B cell (primary cell): Measurements from ENCODE around the gene ATP9A. TPM values are rescaled to one million over a fixed set of nuclear protein-coding genes. Genes with fewer than 3 reads are reported as not detected.

Experiments
- ATAC-seq: fragments of 200-7000 bp; cut with Tn5 transposase; one replicate; pipeline ENCODE4 v1.10.0; 2021; ENCODE audit warnings: low read depth, mild to moderate bottlenecking, moderate number of reproducible peaks, moderate library complexity
- CTCF ChIA-PET: fragments of 350-600 bp; sonication (Branson Sonifier 250); formaldehyde crosslinking; loops from one replicate; lab custom pipeline; 2021; ENCODE audit warnings: antibody characterized with exemption, inconsistent platforms; lab: Charles Lee
- POLR2A ChIA-PET: fragments of 350-600 bp; sonication (Branson Sonifier 250); formaldehyde crosslinking; loops from one replicate; lab custom pipeline; 2021; ENCODE audit warnings: antibody characterized with exemption; lab: Charles Lee
- DNase-seq: peaks from one replicate; pipeline ENCODE4 v3.0.0; 2013
- H2AFZ ChIP-seq: 2 replicates; pipeline ENCODE4 v1.6.1; 2012; ENCODE audit warnings: mild to moderate bottlenecking, low read depth, low read length; ENCODE audit not compliant: insufficient read depth, poor library complexity, severe bottlenecking
- H3K27ac ChIP-seq, 2 donors: 1 replicate in 1 of 2; 2 replicates in 1 of 2; pipeline ENCODE4 v1.5.1; 2012 to 2013; ENCODE audit warnings: low read length in 2 of 2, mild to moderate bottlenecking in 2 of 2, moderate library complexity in 1 of 2
- H3K27me3 ChIP-seq, 4 experiments: fragments of 200-600 bp in 1 of 4; sonication (generic) in 1 of 4; replicated peaks in 1 of 4; 1 replicate in 2 of 4; 2 replicates in 2 of 4; pipeline versions ENCODE4 v1.6.1 to v1.7.0; 2013 to 2016; ENCODE audit warnings: low read length in 3 of 4, mild to moderate bottlenecking in 2 of 4, mixed read lengths in 1 of 4, moderate library complexity in 1 of 4; ENCODE audit not compliant: insufficient read depth in 4 of 4, control insufficient read depth in 3 of 4; ENCODE audit errors: control extremely low read depth in 1 of 4
- H3K36me3 ChIP-seq, 2 experiments: replicated peaks in 1 of 2; 1 replicate in 1 of 2; 2 replicates in 1 of 2; pipeline versions ENCODE4 v1.6.1 to v1.7.1; 2013; ENCODE audit warnings: low read length in 1 of 2; ENCODE audit not compliant: insufficient read depth in 2 of 2, control insufficient read depth in 1 of 2; ENCODE audit errors: control extremely low read depth in 1 of 2, extremely low read depth in 1 of 2
- H3K4me1 ChIP-seq, 2 donors: fragments of 200-600 bp in 1 of 2; sonication (generic) in 1 of 2; 1 replicate in 1 of 2; 2 replicates in 1 of 2; pipeline versions ENCODE4 v1.5.1 to v1.6.1; 2013 to 2017; ENCODE audit warnings: low read length in 2 of 2; ENCODE audit not compliant: control insufficient read depth in 2 of 2, insufficient read depth in 2 of 2
- H3K4me2 ChIP-seq: replicated peaks from 2 replicates; pipeline ENCODE3; 2012; ENCODE audit warnings: mild to moderate bottlenecking, low read depth, low read length; ENCODE audit not compliant: poor library complexity, severe bottlenecking
- H3K4me3 ChIP-seq, 5 experiments: fragments of 200-600 bp in 1 of 5; sonication (generic) in 1 of 5; 1 replicate in 3 of 5; 2 replicates in 2 of 5; pipeline versions ENCODE4 v1.5.1 to v1.7.0; 2011 to 2016; ENCODE audit warnings: low read length in 4 of 5, mild to moderate bottlenecking in 4 of 5, low read depth in 2 of 5, control low read depth in 1 of 5, moderate library complexity in 1 of 5; ENCODE audit not compliant: insufficient read depth in 1 of 5; ENCODE audit errors: control extremely low read depth in 1 of 5, extremely low read depth in 1 of 5
- H3K79me2 ChIP-seq: fragments of 200-600 bp; sonication (generic); one replicate; pipeline ENCODE4 v1.6.0; 2016; ENCODE audit warnings: low read length; ENCODE audit not compliant: control insufficient read depth, insufficient read depth
- H3K9ac ChIP-seq: fragments of 200-600 bp; sonication (generic); 2 replicates; pipeline ENCODE4 v1.6.1; 2017; ENCODE audit warnings: mild to moderate bottlenecking, low read length, moderate library complexity
- H3K9me3 ChIP-seq, 3 donors: one replicate each; pipeline versions ENCODE4 v1.6.1 to v1.7.1; 2013; ENCODE audit warnings: low read length in 2 of 3; ENCODE audit not compliant: control insufficient read depth in 2 of 3, insufficient read depth in 1 of 3; ENCODE audit errors: control extremely low read depth in 1 of 3
- H4K20me1 ChIP-seq: 2 replicates; pipeline ENCODE4 v1.6.0; 2012; ENCODE audit warnings: mild to moderate bottlenecking, low read length; ENCODE audit not compliant: insufficient read depth, control insufficient read depth, poor library complexity, severe bottlenecking
- H3K27ac Mint-ChIP-seq: one replicate; pipeline ENCODE4 v1.8.0; 2021; ENCODE audit warnings: mixed read lengths
- H3K27me3 Mint-ChIP-seq: one replicate; pipeline ENCODE4 v1.8.0; 2021; ENCODE audit warnings: mixed read lengths
- H3K4me1 Mint-ChIP-seq: one replicate; pipeline ENCODE4 v1.8.0; 2021; ENCODE audit warnings: mixed read lengths
- H3K4me3 Mint-ChIP-seq: one replicate; pipeline ENCODE4 v1.8.0; 2021; ENCODE audit warnings: mixed read lengths
- H3K9me3 Mint-ChIP-seq: one replicate; pipeline ENCODE4 v1.8.0; 2022; ENCODE audit warnings: mixed read lengths; ENCODE audit not compliant: insufficient read depth
- EZH2 ChIP-seq: IDR thresholded peaks from 2 replicates; pipeline ENCODE4 v1.6.1; 2012; ENCODE audit warnings: borderline replicate concordance, low read depth, mild to moderate bottlenecking, moderate library complexity, low read length; ENCODE audit not compliant: insufficient read depth, poor library complexity, severe bottlenecking
- WGBS: methylation state at CpG from one replicate; pipeline ENCODE4 v1.1.5; 2013; ENCODE audit warnings: missing lambda C conversion rate; ENCODE audit not compliant: insufficient coverage; 5-methylcytosine and 5-hydroxymethylcytosine counted together
- intact Hi-C: fragments of 100-400 bp; cut with micrococcal nuclease; formaldehyde crosslinking; loops from one replicate; pipeline ENCODE4 v1.10.0; 2022
- polyA plus RNA-seq: library from polyadenylated mRNA; depleted of rRNA; stranded (reverse); fragments of >200 nt; gene quantifications from 2 replicates; pipeline ENCODE4 v1.2.3, GENCODE V29; 2012
- total RNA-seq, 2 donors: library from RNA; stranded (reverse); fragments of 120-200 nt in 1 of 2; gene quantifications; 1 replicate in 1 of 2; 2 replicates in 1 of 2; pipeline versions ENCODE4 v1.2.3 to v1.2.4, GENCODE V29; 2013 to 2022
- TF ChIP-seq, protein P1 (sequence below): fragments of 200-600 bp; IDR thresholded peaks from one replicate; pipeline ENCODE4 v1.8.0; 2022; ENCODE audit warnings: antibody characterized with exemption, mild to moderate bottlenecking

ATP9A gene
- total and polyA plus RNA-seq, 2 donors (not counting 1 experiment from before 2014, with no cell fraction given) = 0.13 to 0.22 TPM

DNA sequence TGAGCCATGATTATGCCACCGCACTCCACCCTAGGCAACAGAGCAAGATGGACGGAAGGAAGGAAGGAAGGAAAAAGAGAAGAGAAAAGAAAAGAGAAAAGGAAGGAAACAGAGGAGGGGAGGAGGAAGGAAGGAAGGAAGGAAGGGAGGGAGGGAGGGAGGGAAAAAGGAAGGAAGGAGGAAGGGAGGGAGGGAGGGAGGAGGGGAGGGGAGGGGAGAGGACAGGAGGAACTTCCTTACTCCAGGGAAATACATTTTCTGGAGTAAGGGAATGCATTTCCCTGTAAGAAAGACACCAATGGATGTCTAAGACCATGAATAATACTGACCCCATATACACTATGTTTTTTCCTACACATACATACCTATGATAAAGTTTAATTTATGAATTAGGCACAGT lies 132.5 kb downstream of the ATP9A start:
- no peak overlapping the region for H3K27ac Mint-ChIP-seq
- ChIA-PET CTCF (interaction anchor here (0.6 kb wide), 1 partner anchor 81 kb away, joined by 3 read pairs; no protein-coding TSS in a partner anchor), POLR2A (no interaction called here)
- ATAC-seq (no peak), DNase-seq (no peak)
- no peak for TF ChIP-seq EZH2
- TF ChIP-seq, protein P1, sequence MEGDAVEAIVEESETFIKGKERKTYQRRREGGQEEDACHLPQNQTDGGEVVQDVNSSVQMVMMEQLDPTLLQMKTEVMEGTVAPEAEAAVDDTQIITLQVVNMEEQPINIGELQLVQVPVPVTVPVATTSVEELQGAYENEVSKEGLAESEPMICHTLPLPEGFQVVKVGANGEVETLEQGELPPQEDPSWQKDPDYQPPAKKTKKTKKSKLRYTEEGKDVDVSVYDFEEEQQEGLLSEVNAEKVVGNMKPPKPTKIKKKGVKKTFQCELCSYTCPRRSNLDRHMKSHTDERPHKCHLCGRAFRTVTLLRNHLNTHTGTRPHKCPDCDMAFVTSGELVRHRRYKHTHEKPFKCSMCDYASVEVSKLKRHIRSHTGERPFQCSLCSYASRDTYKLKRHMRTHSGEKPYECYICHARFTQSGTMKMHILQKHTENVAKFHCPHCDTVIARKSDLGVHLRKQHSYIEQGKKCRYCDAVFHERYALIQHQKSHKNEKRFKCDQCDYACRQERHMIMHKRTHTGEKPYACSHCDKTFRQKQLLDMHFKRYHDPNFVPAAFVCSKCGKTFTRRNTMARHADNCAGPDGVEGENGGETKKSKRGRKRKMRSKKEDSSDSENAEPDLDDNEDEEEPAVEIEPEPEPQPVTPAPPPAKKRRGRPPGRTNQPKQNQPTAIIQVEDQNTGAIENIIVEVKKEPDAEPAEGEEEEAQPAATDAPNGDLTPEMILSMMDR = no peak
- H2AFZ ChIP-seq = no peak overlapping the region
- peaks cover 0 to 3% of the 10 kb centered on the region in 2 donors for H3K4me1 ChIP-seq
- no peaks in the 10 kb centered on the region for H3K9me3 Mint-ChIP-seq
- H3K27ac ChIP-seq = no peak overlapping the region
- H3K4me1 Mint-ChIP-seq = peaks cover 8% of the 10 kb centered on the region
- no peak overlapping the region for H3K4me3 ChIP-seq
- no peak overlapping the region for H3K4me2 ChIP-seq
- intact Hi-C loops = loop anchor here (5.0 kb wide), 1 partner anchor 447 kb away; no protein-coding TSS in a partner anchor
- H3K27me3 Mint-ChIP-seq = peaks cover 27% of the 10 kb centered on the region
- H3K9me3 ChIP-seq = no peaks in the 10 kb centered on the region
- H3K79me2 ChIP-seq = no peaks in the 10 kb centered on the region
- no peaks in the 10 kb centered on the region for H4K20me1 ChIP-seq
- peaks cover 0 to 12% (median under 1%) of the 10 kb centered on the region in 4 experiments for H3K27me3 ChIP-seq
- no peak overlapping the region for H3K9ac ChIP-seq
- H3K4me3 Mint-ChIP-seq = no peak overlapping the region
- WGBS = no CpG with 5 or more reads among the region's 2 CpGs
- H3K36me3 ChIP-seq = no peaks in the 10 kb centered on the region

DNA sequence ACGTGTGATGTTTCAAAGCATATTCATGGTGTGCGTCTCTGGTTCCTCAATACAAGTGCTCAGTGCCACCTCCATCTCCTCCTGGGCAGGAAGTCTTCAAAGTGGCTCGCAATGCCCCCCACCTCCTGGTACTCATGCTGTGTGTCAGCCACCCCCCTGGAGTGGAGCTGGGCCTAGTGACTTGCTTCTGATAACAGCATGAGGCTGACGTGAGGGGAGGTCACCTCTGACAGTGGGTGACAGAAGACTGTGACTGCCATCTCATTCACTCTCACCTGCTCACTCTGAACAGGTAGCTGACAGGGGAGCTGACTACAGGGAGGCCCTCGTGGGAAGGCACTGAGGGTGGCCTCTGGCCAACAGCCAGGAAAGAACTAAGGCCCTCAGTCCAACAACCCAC lies 133.3 kb downstream of the ATP9A start:
- H2AFZ ChIP-seq = no peak overlapping the region
- peaks cover 0 to 3% of the 10 kb centered on the region in 2 donors for H3K4me1 ChIP-seq
- Mint-ChIP-seq H3K4me3 (no peak overlapping the region), H3K27me3 (peaks cover 34% of the 10 kb centered on the region), H3K9me3 (no peaks in the 10 kb centered on the region), H3K4me1 (peaks cover 8% of the 10 kb centered on the region), H3K27ac (no peak overlapping the region)
- intact Hi-C loops = loop anchor here (5.0 kb wide), 1 partner anchor 447 kb away; no protein-coding TSS in a partner anchor
- no peak overlapping the region for H3K9ac ChIP-seq
- WGBS = 94% methylated on average over 4 of the region's 5 CpGs
- no peaks in the 10 kb centered on the region for H3K36me3 ChIP-seq
- DNase-seq (no peak), ATAC-seq (no peak)
- H3K27ac ChIP-seq = no peak overlapping the region
- no peaks in the 10 kb centered on the region for H3K9me3 ChIP-seq
- H3K4me2 ChIP-seq = no peak overlapping the region
- H3K27me3 ChIP-seq = peaks cover 0 to 15% (median under 1%) of the 10 kb centered on the region in 4 experiments
- no peaks in the 10 kb centered on the region for H3K79me2 ChIP-seq
- no peak for TF ChIP-seq EZH2
- TF ChIP-seq, protein P1 = no peak
- ChIA-PET CTCF (no interaction called here), POLR2A (no interaction called here)
- H4K20me1 ChIP-seq = no peaks in the 10 kb centered on the region
- H3K4me3 ChIP-seq = no peak overlapping the region
